T-helper 2 cell treated with Interferon-gamma antibody and Interleukin-4, amounts not matched to agents 100 ng/mL and 5 ng/mL, for 36 hours (primary cell): Measurements from ENCODE around the gene SLC29A2. TPM values are rescaled to one million over a fixed set of nuclear protein-coding genes. Genes with fewer than 3 reads are reported as not detected.
"Not testable (repeated sequence)": the region's sequence is repeated elsewhere in the genome, so short reads cannot be mapped to it uniquely, and the experiment has no call there.

ENCODE experiments used
- intact Hi-C: fragments of 100-400 bp; cut with micrococcal nuclease; formaldehyde crosslinking; loops from one replicate; pipeline ENCODE4 v1.15.1; 2023
- total RNA-seq: library from RNA; stranded (reverse); gene quantifications from 2 replicates; pipeline ENCODE4 v1.2.3, GENCODE V29; 2022

SLC29A2 gene
- total RNA-seq, 1 donor from 2014 or later: 8.0 TPM

GRCh38 chr11:66321606-66322005 lies 50.0 kb downstream of the SLC29A2 start:
- intact Hi-C loops: no loop called here

GRCh38 chr11:66320748-66321147 lies 50.8 kb downstream of the SLC29A2 start:
- intact Hi-C loops: not testable (repeated sequence)

- intact Hi-C loops: not testable (repeated sequence)
Observed at GRCh38 chr11:66320289-66320688, 51.3 kb downstream of the SLC29A2 start.

GRCh38 chr11:66318600-66318970 lies 53.0 kb downstream of the SLC29A2 start:
- intact Hi-C loops: no loop called here

GRCh38 chr11:66317723-66318599 lies 53.6 kb downstream of the SLC29A2 start:
- intact Hi-C loops: no loop called here

- intact Hi-C loops: no loop called here
Observed at GRCh38 chr11:66317322-66317722, 54.2 kb downstream of the SLC29A2 start.

- intact Hi-C loops: no loop called here
Observed at GRCh38 chr11:66316849-66317251, 54.7 kb downstream of the SLC29A2 start, which contains the start of gene CD248. TSS of gene CD248 (minus strand) at chr11:66317044. CDS start at chr11:66317027, 17 bp downstream.

- intact Hi-C loops: no loop called here
Observed at GRCh38 chr11:66315921-66316811, 55.4 kb downstream of the SLC29A2 start.

- intact Hi-C loops: no loop called here
Observed at GRCh38 chr11:66315498-66315885, 56.1 kb downstream of the SLC29A2 start.

GRCh38 chr11:66314561-66315497 lies 56.7 kb downstream of the SLC29A2 start:
- intact Hi-C loops: no loop called here

GRCh38 chr11:66314186-66314501 lies 57.4 kb downstream of the SLC29A2 start:
- intact Hi-C loops: no loop called here

- intact Hi-C loops: no loop called here
Observed at GRCh38 chr11:66313321-66314185, 58.0 kb downstream of the SLC29A2 start.

GRCh38 chr11:66312549-66313320 lies 58.8 kb downstream of the SLC29A2 start:
- intact Hi-C loops: loop anchor here (1.0 kb wide), 5 partner anchors 16 to 154 kb away; partner anchors contain the start of genes BRMS1, PELI3, RAB1B and YIF1A

Other genes starting within 250 kb of the SLC29A2 start
- 42.3 and 42.5 TPM in 2 replicates for gene KLC2, start 114.1 kb downstream of the SLC29A2 start, total RNA-seq
- 156 and 159 TPM in 2 replicates for gene RAB1B, start 103.1 kb downstream of the SLC29A2 start, total RNA-seq
- 1.5 and 1.6 TPM in 2 replicates for gene CNIH2, start 93.6 kb downstream of the SLC29A2 start, total RNA-seq
- 45.4 and 53.0 TPM in 2 replicates for gene YIF1A, start 82.6 kb downstream of the SLC29A2 start, total RNA-seq
- gene TMEM151A, start 79.9 kb downstream of the SLC29A2 start, total RNA-seq: not detected in 2 replicates
- 0.09 and 0.18 TPM in 2 replicates for gene CD248, start 54.7 kb downstream of the SLC29A2 start, total RNA-seq
- gene RIN1, start 35.3 kb downstream of the SLC29A2 start, total RNA-seq: 1.3 and 1.8 TPM in 2 replicates
- 42.5 and 44.9 TPM in 2 replicates for gene BRMS1, start 26.7 kb downstream of the SLC29A2 start, total RNA-seq
- 7.0 and 7.3 TPM in 2 replicates for gene B4GAT1, start 24.1 kb downstream of the SLC29A2 start, total RNA-seq
- 0.27 and 0.61 TPM in 2 replicates for gene NPAS4, start 49.3 kb upstream of the SLC29A2 start, total RNA-seq
- gene MRPL11, start 67.1 kb upstream of the SLC29A2 start, total RNA-seq: 82.4 and 87.6 TPM in 2 replicates
- 8.3 and 8.8 TPM in 2 replicates for gene PELI3, start 95.1 kb upstream of the SLC29A2 start, total RNA-seq
- gene DPP3, start 108.7 kb upstream of the SLC29A2 start, total RNA-seq: 87.0 and 89.6 TPM in 2 replicates
- 14.9 and 18.2 TPM in 2 replicates for gene BBS1, start 138.9 kb upstream of the SLC29A2 start, total RNA-seq
- gene ZDHHC24, start 174.3 kb upstream of the SLC29A2 start, total RNA-seq: 12.5 and 13.6 TPM in 2 replicates
- 0.05 TPM in 2 replicates for gene ACTN3, start 175.1 kb upstream of the SLC29A2 start, total RNA-seq
- gene CTSF, start 196.8 kb upstream of the SLC29A2 start, total RNA-seq: 0.77 and 1.4 TPM in 2 replicates
- gene CCDC87, start 221.3 kb upstream of the SLC29A2 start, total RNA-seq: 0.07 and 0.11 TPM in 2 replicates
- 29.1 and 34.4 TPM in 2 replicates for gene CCS, start 221.4 kb upstream of the SLC29A2 start, total RNA-seq
- gene RBM14, start 244.9 kb upstream of the SLC29A2 start, total RNA-seq: 177 and 178 TPM in 2 replicates